Endothelial cell (in vitro differentiated cells): ENCODE results near the gene GLP2R. TPM values are rescaled to one million over a fixed set of nuclear protein-coding genes. Genes with fewer than 3 reads are reported as not detected.

ENCODE experiments used
- DNase-seq: peaks from one replicate; pipeline ENCODE4 v3.0.0; 2021; ENCODE audit warnings: low spot score
- H3K27ac Mint-ChIP-seq: one replicate; pipeline ENCODE4 v1.8.0; 2021; ENCODE audit warnings: mixed read lengths, inconsistent platforms; ENCODE audit not compliant: unreplicated experiment
- H3K27me3 Mint-ChIP-seq: one replicate; pipeline ENCODE4 v1.8.0; 2021; ENCODE audit warnings: mild to moderate bottlenecking, moderate library complexity, mixed read lengths, inconsistent platforms; ENCODE audit not compliant: unreplicated experiment
- H3K36me3 Mint-ChIP-seq: one replicate; pipeline ENCODE4 v1.8.0; 2021; ENCODE audit warnings: mild to moderate bottlenecking, low read depth, mixed read lengths, inconsistent platforms; ENCODE audit not compliant: unreplicated experiment
- H3K4me1 Mint-ChIP-seq: one replicate; pipeline ENCODE4 v1.8.0; 2021; ENCODE audit warnings: mild to moderate bottlenecking, mixed read lengths, inconsistent platforms; ENCODE audit not compliant: unreplicated experiment
- H3K4me3 Mint-ChIP-seq: one replicate; pipeline ENCODE4 v1.8.0; 2021; ENCODE audit warnings: mild to moderate bottlenecking, mixed read lengths, inconsistent platforms; ENCODE audit not compliant: unreplicated experiment
- H3K9me3 Mint-ChIP-seq: one replicate; pipeline ENCODE4 v1.8.0; 2021; ENCODE audit warnings: mixed read lengths, inconsistent platforms; ENCODE audit not compliant: unreplicated experiment
- CTCF ChIP-seq: fragments of 200-600 bp; sonication (generic); IDR thresholded peaks from one replicate; pipeline ENCODE4 v1.5.0; 2021; ENCODE audit warnings: antibody characterized with exemption; ENCODE audit not compliant: unreplicated experiment
- total RNA-seq: library from RNA; stranded (reverse); fragmentation: NEBNext Ultra II Directional; extraction: Animal tissue kit (Norgen Biotek cat#: 25700); gene quantifications from one replicate; pipeline ENCODE4 v1.2.1, GENCODE V29; 2021; ENCODE audit not compliant: unreplicated experiment

The GLP2R gene
- total RNA-seq, 1 donor from 2014 or later, result 0.15 TPM

GRCh38 chr17:9811537-9811936 is 14.2 kb upstream of the GLP2R start:
- H3K9me3 Mint-ChIP-seq, result no peaks in the 10 kb centered on the region
- H3K27ac Mint-ChIP-seq, result no peak overlapping the region
- no peak for DNase-seq
- H3K27me3 Mint-ChIP-seq, result peaks cover 6% of the 10 kb centered on the region
- H3K4me3 Mint-ChIP-seq, result no peak overlapping the region
- TF ChIP-seq CTCF, result no peak
- H3K4me1 Mint-ChIP-seq, result peaks cover 3% of the 10 kb centered on the region
- peaks cover 5% of the 10 kb centered on the region for H3K36me3 Mint-ChIP-seq

- no peak overlapping the region for H3K27ac Mint-ChIP-seq
- H3K27me3 Mint-ChIP-seq, result peaks cover 6% of the 10 kb centered on the region
- no peaks in the 10 kb centered on the region for H3K9me3 Mint-ChIP-seq
- no peak for TF ChIP-seq CTCF
- no peak overlapping the region for H3K4me3 Mint-ChIP-seq
- peaks cover 3% of the 10 kb centered on the region for H3K4me1 Mint-ChIP-seq
- peaks cover 6% of the 10 kb centered on the region for H3K36me3 Mint-ChIP-seq
- DNase-seq, result no peak
Observed at GRCh38 chr17:9813166-9813565, 12.6 kb upstream of the GLP2R start.

GRCh38 chr17:9814337-9814945 is 11.3 kb upstream of the GLP2R start:
- Mint-ChIP-seq H3K27me3 (peaks cover 8% of the 10 kb centered on the region), H3K4me1 (peaks cover 3% of the 10 kb centered on the region), H3K36me3 (peaks cover 6% of the 10 kb centered on the region), H3K27ac (no peak overlapping the region), H3K4me3 (no peak overlapping the region), H3K9me3 (no peaks in the 10 kb centered on the region)
- no peak for TF ChIP-seq CTCF
- DNase-seq, result no peak

- TF ChIP-seq CTCF, result no peak
- DNase-seq, result no peak
- Mint-ChIP-seq H3K36me3 (peaks cover 6% of the 10 kb centered on the region), H3K27ac (peak overlapping the region; percentile 10), H3K9me3 (no peaks in the 10 kb centered on the region), H3K4me1 (peaks cover 3% of the 10 kb centered on the region), H3K4me3 (peak overlapping the region; percentile 54), H3K27me3 (peaks cover 7% of the 10 kb centered on the region)
Observed at GRCh38 chr17:9816472-9816871, 9.3 kb upstream of the GLP2R start.

GRCh38 chr17:9817086-9817485 is 8.6 kb upstream of the GLP2R start:
- H3K27me3 Mint-ChIP-seq, result peaks cover 7% of the 10 kb centered on the region
- H3K36me3 Mint-ChIP-seq, result peaks cover 6% of the 10 kb centered on the region
- peaks cover 3% of the 10 kb centered on the region for H3K4me1 Mint-ChIP-seq
- no peak overlapping the region for H3K27ac Mint-ChIP-seq
- no peaks in the 10 kb centered on the region for H3K9me3 Mint-ChIP-seq
- DNase-seq, result peak; percentile 28
- no peak for TF ChIP-seq CTCF
- no peak overlapping the region for H3K4me3 Mint-ChIP-seq
